HepG2 (cell line): ENCODE measurements around the gene SLC25A1. TPM values are rescaled to one million over a fixed set of nuclear protein-coding genes. Genes with fewer than 3 reads are reported as not detected.

Source experiments
- AHR ChIP-seq: IDR thresholded peaks from 2 replicates; pipeline ENCODE4 v1.6.1; 2018; ENCODE audit warnings: missing genetic modification reagents, missing compliant biosample characterization
- ELF3 ChIP-seq: IDR thresholded peaks from 2 replicates; pipeline ENCODE4 v1.6.1; 2016; ENCODE audit warnings: missing genetic modification reagents, missing compliant biosample characterization
- ETV5 ChIP-seq: IDR thresholded peaks from 2 replicates; pipeline ENCODE4 v1.6.1; 2018; ENCODE audit warnings: missing biosample characterization, missing genetic modification reagents, inconsistent platforms, borderline replicate concordance
- HNF4G ChIP-seq, 2 experiments: sonication (generic) in 1 of 2; formaldehyde crosslinking in 1 of 2; IDR thresholded peaks; 2 replicates each; pipeline versions ENCODE4 v1.4.0 to v1.6.1; 2011 to 2020; ENCODE audit warnings: borderline replicate concordance in 2 of 2, low read depth in 2 of 2, mild to moderate bottlenecking in 2 of 2, low read length in 1 of 2, missing genetic modification reagents in 1 of 2, moderate library complexity in 1 of 2
- MEF2D ChIP-seq: sonication (generic); formaldehyde crosslinking; IDR thresholded peaks from 2 replicates; pipeline ENCODE4 v1.5.1; 2020; ENCODE audit warnings: mild to moderate bottlenecking, missing genetic modification reagents
- MYC ChIP-seq: sonication (generic); formaldehyde crosslinking; IDR thresholded peaks from 2 replicates; pipeline ENCODE4 v1.9.0; 2021; ENCODE audit warnings: missing genetic modification reagents, borderline replicate concordance
- NCOR1 ChIP-seq: fragments of 200-600 bp; sonication (generic); IDR thresholded peaks from 2 replicates; pipeline ENCODE4 v1.7.0; 2017; ENCODE audit warnings: antibody characterized with exemption, low read length, borderline replicate concordance
- NFE2 ChIP-seq: sonication (generic); formaldehyde crosslinking; IDR thresholded peaks from 2 replicates; pipeline ENCODE4 v1.4.0; 2020; ENCODE audit warnings: missing genetic modification reagents
- SATB2 ChIP-seq: sonication (generic); formaldehyde crosslinking; IDR thresholded peaks from 2 replicates; pipeline ENCODE4 v1.5.0; 2020; ENCODE audit warnings: missing genetic modification reagents
- U2AF1 ChIP-seq: fragments of 200-400 bp; formaldehyde crosslinking; optimal IDR thresholded peaks from 2 replicates; pipeline ENCODE3; 2017; ENCODE audit warnings: mild to moderate bottlenecking, low read depth, low read length
- ZNF234 ChIP-seq: sonication (generic); formaldehyde crosslinking; conservative IDR thresholded peaks from 2 replicates; pipeline ENCODE4 v1.5.1; 2020; ENCODE audit warnings: mild to moderate bottlenecking, missing genetic modification reagents
- ZNF235 ChIP-seq: sonication (generic); formaldehyde crosslinking; IDR thresholded peaks from 2 replicates; pipeline ENCODE4 v1.8.1; 2023; ENCODE audit warnings: mild to moderate bottlenecking, missing genetic modification reagents, borderline replicate concordance
- ZNF720 ChIP-seq: sonication (generic); formaldehyde crosslinking; IDR thresholded peaks from 2 replicates; pipeline ENCODE4 v1.4.0; 2020; ENCODE audit warnings: missing genetic modification reagents
- ZNF782 ChIP-seq: sonication (generic); formaldehyde crosslinking; IDR thresholded peaks from 2 replicates; pipeline ENCODE4 v1.4.0; 2020; ENCODE audit warnings: missing genetic modification reagents, mild to moderate bottlenecking, borderline replicate concordance
- polyA plus RNA-seq, 8 experiments: library from polyadenylated mRNA; depleted of rRNA in 3 of 8; stranded (reverse) in 7 of 8; unstranded in 1 of 8; fragments of >200 nt; fragmentation: Illumina TruSeq in 4 of 8; extraction: Trizol in 4 of 8; gene quantifications; 2 replicates each; pipeline versions ENCODE4 v1.2.1 to v1.2.3, GENCODE V29; 2011 to 2016; ENCODE audit warnings: low read depth in 4 of 8, missing spikeins in 1 of 8, mixed read lengths in 1 of 8; ENCODE audit not compliant: insufficient read depth in 1 of 8
- total RNA-seq, 5 experiments: library from RNA; depleted of rRNA; stranded (reverse); fragments of >200 nt; fragmentation: Illumina TruSeq; extraction: Trizol; gene quantifications; 2 replicates each; pipeline ENCODE4 v1.2.3, GENCODE V29; 2016; ENCODE audit warnings: low read depth in 1 of 5
- TF ChIP-seq, protein P1 (sequence below): sonication (generic); formaldehyde crosslinking; IDR thresholded peaks from 2 replicates; pipeline ENCODE4 v1.8.1; 2023; ENCODE audit warnings: mild to moderate bottlenecking, inconsistent platforms, moderate library complexity, missing genetic modification reagents, borderline replicate concordance
- TF ChIP-seq, protein P2 (sequence below): sonication (generic); formaldehyde crosslinking; IDR thresholded peaks from 2 replicates; pipeline ENCODE4 v1.5.1; 2020; ENCODE audit warnings: missing genetic modification reagents, mild to moderate bottlenecking, borderline replicate concordance
- TF ChIP-seq, protein P3 (sequence below): sonication (generic); formaldehyde crosslinking; IDR thresholded peaks from 2 replicates; pipeline ENCODE4 v1.8.0; 2022; ENCODE audit warnings: missing genetic modification reagents, mild to moderate bottlenecking, borderline replicate concordance
- TF ChIP-seq, protein P4 (sequence below): sonication (generic); formaldehyde crosslinking; IDR thresholded peaks from 2 replicates; pipeline ENCODE4 v1.9.0; 2021; ENCODE audit warnings: missing genetic modification reagents, borderline replicate concordance
- TF ChIP-seq, protein P5 (sequence below): sonication (generic); formaldehyde crosslinking; IDR thresholded peaks from 2 replicates; pipeline ENCODE4 v1.4.0; 2020; ENCODE audit warnings: missing genetic modification reagents; ENCODE audit errors: not compliant biosample characterization

SLC25A1 gene
- total and polyA plus RNA-seq, 2 of the 13 experiments (the other 11 are each of a cell fraction or from before 2014, with no cell fraction given): 49.4 to 161 TPM

DNA sequence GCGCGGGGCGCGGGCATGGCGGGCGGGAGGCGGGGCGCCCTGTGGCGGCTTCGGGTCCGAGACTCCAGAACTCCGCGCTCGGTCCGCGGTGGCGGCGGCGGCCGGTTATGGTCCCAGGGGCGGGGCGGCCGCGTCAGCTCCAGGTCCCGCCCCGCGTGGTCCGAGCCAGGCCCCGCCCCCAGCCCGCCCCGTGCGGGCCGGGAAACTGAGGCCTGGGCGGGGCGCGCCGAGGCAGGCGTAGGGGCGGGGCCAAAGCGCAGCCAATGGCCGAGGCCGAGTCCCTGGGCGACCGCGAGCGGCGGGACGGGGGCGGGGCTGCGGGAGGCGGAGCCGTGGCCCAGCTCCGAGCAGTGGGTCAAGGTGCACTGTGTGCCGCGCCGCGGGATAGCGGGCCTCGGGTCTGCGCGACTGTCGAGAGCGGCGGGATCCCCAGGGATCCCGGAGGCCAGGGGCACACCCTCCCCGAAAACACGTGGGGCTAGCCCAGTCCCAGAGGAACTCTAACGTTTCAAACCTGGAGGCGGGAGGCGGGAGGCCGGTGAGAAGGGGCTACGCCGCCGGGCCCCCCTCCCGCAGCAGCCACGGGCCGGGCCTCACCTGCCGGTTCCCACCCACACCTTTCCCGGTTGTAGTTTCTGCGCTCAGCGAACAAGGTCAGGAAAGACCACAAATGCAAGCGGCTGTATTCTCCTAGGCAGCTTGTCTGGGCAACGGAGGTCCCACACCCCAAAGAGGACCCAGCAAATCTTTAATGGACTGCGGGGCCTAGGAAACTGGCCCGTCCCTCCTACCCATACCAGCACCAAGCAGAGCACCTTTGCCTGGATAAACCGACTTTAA lies at the start of gene SLC25A1 (continued):
- TF ChIP-seq, protein P1, sequence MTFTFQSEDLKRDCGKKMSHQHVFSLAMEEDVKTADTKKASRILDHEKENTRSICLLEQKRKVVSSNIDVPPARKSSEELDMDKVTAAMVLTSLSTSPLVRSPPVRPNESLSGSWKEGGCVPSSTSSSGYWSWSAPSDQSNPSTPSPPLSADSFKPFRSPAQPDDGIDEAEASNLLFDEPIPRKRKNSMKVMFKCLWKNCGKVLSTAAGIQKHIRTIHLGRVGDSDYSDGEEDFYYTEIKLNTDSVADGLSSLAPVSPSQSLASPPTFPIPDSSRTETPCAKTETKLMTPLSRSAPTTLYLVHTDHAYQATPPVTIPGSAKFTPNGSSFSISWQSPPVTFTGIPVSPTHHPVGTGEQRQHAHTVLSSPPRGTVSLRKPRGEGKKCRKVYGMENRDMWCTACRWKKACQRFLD: 0 out of 2 replicates have a peak, but pooled peaks have one; percentile 21
- peak; percentile 64; the same call in 1 of the 2 replicates for TF ChIP-seq MYC (CRISPR knock-in tag)
- no peak for TF ChIP-seq ELF3
- peak; percentile 73 for TF ChIP-seq HNF4G (IDR thresholded peaks at IDR 0.05; ENCODE audit: borderline replicate concordance, low read depth, low read length)
- TF ChIP-seq HNF4G (CRISPR knock-in tag; IDR thresholded peaks at IDR 0.05; ENCODE audit: borderline replicate concordance, low read depth): 0 out of 2 replicates have a peak, but pooled peaks have one; percentile 4
- TF ChIP-seq, protein P2, sequence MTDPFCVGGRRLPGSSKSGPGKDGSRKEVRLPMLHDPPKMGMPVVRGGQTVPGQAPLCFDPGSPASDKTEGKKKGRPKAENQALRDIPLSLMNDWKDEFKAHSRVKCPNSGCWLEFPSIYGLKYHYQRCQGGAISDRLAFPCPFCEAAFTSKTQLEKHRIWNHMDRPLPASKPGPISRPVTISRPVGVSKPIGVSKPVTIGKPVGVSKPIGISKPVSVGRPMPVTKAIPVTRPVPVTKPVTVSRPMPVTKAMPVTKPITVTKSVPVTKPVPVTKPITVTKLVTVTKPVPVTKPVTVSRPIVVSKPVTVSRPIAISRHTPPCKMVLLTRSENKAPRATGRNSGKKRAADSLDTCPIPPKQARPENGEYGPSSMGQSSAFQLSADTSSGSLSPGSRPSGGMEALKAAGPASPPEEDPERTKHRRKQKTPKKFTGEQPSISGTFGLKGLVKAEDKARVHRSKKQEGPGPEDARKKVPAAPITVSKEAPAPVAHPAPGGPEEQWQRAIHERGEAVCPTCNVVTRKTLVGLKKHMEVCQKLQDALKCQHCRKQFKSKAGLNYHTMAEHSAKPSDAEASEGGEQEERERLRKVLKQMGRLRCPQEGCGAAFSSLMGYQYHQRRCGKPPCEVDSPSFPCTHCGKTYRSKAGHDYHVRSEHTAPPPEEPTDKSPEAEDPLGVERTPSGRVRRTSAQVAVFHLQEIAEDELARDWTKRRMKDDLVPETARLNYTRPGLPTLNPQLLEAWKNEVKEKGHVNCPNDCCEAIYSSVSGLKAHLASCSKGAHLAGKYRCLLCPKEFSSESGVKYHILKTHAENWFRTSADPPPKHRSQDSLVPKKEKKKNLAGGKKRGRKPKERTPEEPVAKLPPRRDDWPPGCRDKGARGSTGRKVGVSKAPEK (CRISPR knock-in tag): no peak
- TF ChIP-seq, protein P3, sequence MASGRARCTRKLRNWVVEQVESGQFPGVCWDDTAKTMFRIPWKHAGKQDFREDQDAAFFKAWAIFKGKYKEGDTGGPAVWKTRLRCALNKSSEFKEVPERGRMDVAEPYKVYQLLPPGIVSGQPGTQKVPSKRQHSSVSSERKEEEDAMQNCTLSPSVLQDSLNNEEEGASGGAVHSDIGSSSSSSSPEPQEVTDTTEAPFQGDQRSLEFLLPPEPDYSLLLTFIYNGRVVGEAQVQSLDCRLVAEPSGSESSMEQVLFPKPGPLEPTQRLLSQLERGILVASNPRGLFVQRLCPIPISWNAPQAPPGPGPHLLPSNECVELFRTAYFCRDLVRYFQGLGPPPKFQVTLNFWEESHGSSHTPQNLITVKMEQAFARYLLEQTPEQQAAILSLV (CRISPR knock-in tag): peak; percentile 77; the same call in 1 of the 2 replicates
- TF ChIP-seq MEF2D (CRISPR knock-in tag): 0 out of 2 replicates have a peak, but pooled peaks have one; percentile 51
- no peak for TF ChIP-seq ZNF720 (CRISPR knock-in tag)
- TF ChIP-seq ETV5 (CRISPR knock-in tag): no peak
- 0 out of 2 replicates have a peak, but pooled peaks have one; percentile 9 for TF ChIP-seq NCOR1
- TF ChIP-seq, protein P4, sequence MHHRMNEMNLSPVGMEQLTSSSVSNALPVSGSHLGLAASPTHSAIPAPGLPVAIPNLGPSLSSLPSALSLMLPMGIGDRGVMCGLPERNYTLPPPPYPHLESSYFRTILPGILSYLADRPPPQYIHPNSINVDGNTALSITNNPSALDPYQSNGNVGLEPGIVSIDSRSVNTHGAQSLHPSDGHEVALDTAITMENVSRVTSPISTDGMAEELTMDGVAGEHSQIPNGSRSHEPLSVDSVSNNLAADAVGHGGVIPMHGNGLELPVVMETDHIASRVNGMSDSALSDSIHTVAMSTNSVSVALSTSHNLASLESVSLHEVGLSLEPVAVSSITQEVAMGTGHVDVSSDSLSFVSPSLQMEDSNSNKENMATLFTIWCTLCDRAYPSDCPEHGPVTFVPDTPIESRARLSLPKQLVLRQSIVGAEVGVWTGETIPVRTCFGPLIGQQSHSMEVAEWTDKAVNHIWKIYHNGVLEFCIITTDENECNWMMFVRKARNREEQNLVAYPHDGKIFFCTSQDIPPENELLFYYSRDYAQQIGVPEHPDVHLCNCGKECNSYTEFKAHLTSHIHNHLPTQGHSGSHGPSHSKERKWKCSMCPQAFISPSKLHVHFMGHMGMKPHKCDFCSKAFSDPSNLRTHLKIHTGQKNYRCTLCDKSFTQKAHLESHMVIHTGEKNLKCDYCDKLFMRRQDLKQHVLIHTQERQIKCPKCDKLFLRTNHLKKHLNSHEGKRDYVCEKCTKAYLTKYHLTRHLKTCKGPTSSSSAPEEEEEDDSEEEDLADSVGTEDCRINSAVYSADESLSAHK: no peak
- no peak for TF ChIP-seq ZNF782
- no peak for TF ChIP-seq U2AF1
- no peak; the same call in 1 of the 2 replicates for TF ChIP-seq ZNF234
- TF ChIP-seq, protein P5, sequence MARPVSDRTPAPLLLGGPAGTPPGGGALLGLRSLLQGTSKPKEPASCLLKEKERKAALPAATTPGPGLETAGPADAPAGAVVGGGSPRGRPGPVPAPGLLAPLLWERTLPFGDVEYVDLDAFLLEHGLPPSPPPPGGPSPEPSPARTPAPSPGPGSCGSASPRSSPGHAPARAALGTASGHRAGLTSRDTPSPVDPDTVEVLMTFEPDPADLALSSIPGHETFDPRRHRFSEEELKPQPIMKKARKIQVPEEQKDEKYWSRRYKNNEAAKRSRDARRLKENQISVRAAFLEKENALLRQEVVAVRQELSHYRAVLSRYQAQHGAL: no peak
- TF ChIP-seq NFE2: no peak
- TF ChIP-seq ZNF235: peak; percentile 48; the same call in 1 of the 2 replicates
- TF ChIP-seq AHR: peak; percentile 74; the same call in 1 of the 2 replicates
- no peak for TF ChIP-seq SATB2 (CRISPR knock-in tag)
